Stimulated activated CD4-positive, alpha-beta T cell treated with anti-CD3 and anti-CD28 coated beads, Interleukin-1b, Interleukin-23, amount 100 ng/mL, for 1 hour (primary cell): ENCODE results near the gene HTRA3.

Experiments
- DNase-seq, 2 donors: peaks; one replicate each; pipeline ENCODE4 v3.0.0-alpha.2; 2020; ENCODE audit warnings: low read depth in 2 of 2

The HTRA3 gene

GRCh38 chr4:8280158-8280875 is 10.8 kb downstream of the HTRA3 start:
- no peak for DNase-seq

DNA sequence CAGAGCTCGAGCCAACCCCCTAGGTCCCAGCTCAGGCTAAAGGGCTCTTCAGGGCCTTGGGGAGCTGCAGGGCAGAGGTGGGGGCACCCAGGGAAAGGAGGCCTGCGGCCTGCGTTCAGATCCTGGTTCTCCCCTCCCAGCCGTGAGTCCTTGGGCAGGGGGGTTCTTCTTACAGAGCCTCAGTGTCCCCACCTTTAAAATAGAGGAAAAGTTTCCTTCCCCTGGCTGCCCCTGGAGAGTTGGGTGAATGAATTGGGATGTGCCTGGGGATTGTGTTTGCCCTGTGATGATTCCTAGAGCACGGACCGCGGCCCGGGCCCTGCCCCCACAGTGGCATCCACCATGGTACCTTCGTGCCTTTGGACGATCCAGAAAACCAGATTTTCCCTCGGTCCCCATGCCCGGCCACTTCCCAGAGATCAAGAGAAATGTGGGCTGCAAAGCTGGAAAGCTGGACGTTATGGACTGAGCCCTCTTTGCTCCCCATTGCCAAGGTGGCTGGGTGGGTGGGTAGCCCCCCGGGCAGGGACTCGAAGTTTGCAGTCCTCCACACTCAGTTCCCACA is 11.4 kb downstream of the HTRA3 start:
- no peak for DNase-seq

- DNase-seq = no peak
Observed at GRCh38 chr4:8281519-8282133, 12.1 kb downstream of the HTRA3 start.

DNA sequence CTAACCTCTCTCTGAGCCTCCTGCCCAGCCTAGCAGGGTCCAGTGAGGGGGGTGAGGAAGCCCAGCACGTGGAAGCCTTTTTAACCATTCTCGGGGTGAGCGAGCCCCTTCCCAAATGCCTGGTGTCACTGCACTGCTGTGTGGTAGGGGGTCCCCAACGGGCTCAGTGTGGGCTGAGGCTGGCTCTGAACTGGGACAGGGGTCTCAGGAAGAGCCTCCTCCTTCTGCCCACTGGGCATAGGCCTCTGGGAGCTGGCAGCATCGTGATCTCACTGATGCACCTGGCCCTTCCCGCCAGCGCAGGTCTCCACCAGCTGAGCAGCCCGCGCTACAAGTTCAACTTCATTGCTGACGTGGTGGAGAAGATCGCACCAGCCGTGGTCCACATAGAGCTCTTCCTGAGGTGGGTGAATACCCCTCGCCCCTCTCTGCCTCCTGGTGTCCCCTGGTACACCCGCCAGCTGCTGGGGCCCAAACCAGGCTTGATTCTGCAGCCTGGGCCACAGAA is 12.6 kb downstream of the HTRA3 start:
- DNase-seq = no peak

DNA sequence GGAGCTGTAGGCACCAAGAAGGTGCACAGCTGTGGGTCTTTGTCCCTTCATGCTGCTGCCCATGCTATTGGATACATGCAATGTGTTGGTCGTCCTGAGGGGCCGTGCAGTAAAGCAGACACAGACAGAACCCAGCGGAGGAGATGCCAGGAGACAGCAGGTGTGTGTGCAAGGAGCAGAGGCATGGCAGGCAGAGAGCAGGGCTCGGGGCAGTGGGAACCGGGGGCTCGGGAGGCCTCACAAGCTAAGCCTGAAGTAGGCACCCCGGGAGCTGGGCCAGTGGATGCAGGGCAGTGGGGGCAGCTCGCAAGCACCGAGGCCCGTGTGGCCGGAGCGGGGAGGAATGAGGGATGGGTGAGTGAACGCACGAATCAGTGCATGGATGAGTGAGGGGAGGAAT is 13.2 kb downstream of the HTRA3 start:
- DNase-seq = no peak

DNA sequence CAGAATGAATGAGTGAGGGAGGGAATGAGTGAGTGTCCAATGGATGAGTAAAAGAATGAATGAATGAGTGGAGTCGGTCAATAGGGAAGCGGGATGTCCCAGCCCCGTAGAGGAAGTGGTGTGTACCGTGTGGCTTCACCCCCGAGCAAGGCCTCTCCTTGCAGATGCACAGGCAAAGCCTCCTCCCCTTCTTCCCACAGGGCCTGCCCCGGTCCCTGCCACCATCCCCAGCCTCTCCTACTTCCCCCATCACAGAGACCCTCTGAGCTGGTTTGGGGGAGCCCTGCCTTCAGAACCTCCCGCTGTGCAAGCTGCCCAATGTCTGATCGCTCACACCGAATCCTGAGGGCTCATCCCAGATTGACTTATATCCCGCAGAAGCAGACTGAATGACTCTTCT is 13.6 kb downstream of the HTRA3 start:
- no peak for DNase-seq

- no peak for DNase-seq
Observed at GRCh38 chr4:8283631-8284121, 14.1 kb downstream of the HTRA3 start.

GRCh38 chr4:8284391-8284790 is 14.8 kb downstream of the HTRA3 start:
- no peak for DNase-seq

GRCh38 chr4:8285143-8285975 is 15.8 kb downstream of the HTRA3 start:
- no peak for DNase-seq

GRCh38 chr4:8285976-8286718 is 16.6 kb downstream of the HTRA3 start:
- DNase-seq = no peak

GRCh38 chr4:8286719-8287342 is 17.3 kb downstream of the HTRA3 start:
- DNase-seq = no peak

- no peak for DNase-seq
Observed at GRCh38 chr4:8287343-8288280, 18.1 kb downstream of the HTRA3 start.

DNA sequence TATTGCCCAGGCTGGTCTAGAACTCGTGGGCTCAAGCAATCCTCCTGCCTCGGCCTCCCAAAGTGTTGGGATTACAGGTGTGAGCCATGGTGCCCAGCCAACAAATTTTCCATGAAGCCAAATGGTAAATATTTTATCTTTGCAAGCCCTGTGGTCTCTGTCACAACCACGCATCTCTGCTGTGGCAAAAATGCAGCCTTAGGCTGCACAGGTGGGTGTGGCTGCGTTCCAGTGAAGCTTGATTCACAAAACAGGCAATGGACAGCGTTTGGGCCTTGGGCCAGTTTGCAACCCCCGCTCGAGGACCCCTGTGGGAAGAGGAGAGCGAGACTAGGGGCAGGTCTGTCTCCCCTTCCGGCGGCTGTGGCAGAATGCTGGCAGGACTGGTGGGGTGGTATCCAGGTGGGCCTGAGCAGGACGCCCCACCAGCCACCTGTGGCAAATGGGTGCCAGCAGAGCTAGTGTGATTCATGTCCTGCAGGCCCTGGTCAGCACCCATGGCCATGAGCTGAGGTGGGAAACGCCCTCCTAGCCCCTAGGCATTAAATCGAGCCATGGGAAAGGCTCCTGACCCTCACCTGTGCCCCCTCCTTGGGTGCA is 19.7 kb downstream of the HTRA3 start:
- no peak for DNase-seq

GRCh38 chr4:8289956-8290700 is 20.6 kb downstream of the HTRA3 start:
- DNase-seq = no peak

DNA sequence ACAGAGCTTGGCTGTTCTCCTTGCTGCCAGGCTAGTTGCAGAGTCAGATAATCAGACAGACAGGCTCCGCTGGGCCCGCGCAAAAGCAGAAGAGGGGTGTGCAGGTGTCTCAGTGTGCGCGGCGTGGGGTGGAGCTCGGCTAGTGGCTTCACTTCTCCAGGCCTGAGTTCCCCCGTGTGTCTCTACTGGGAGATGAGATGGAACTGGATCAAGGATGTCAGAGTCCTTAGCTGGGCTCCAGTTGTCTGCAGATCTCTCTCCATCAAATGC is 21.1 kb downstream of the HTRA3 start:
- no peak for DNase-seq

GRCh38 chr4:8291036-8291682 is 21.6 kb downstream of the HTRA3 start:
- no peak for DNase-seq

DNA sequence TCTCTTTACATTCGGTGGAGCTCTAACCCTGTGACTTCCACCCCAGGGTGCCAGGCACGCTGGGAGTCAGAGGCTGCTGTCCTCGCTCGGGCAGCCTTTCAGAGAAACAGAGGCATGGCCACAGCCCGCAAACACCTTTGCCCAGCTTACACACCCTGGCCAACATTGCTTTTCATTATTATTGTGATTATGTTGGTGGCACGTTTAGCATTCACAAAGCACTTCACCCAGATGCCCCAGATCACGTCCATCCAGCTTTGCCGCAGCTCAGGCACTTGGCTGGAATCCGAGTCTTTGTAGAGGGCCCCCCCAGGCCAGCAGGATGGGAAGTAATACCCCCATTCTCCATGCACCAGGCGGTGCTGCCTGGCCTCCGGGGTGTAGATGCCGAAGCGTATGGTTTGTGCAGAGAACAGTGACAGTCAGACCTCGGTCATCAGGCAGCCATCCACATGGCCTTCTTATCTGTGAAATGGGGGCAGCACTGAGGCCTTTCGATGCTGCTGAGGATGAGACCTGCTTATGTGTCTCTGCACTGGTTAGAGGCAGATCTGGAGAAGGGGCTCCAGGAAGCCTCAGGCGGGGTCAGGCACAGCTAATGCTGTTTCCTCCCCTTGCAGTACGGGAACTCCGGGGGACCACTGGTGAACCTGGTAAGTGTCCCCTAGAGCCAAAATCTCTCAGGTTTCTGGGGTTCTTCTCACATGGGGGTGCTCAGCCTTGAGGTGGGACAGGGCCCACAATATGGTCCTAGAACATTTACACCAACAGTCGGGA is 22.3 kb downstream of the HTRA3 start:
- DNase-seq = no peak
